Calu3 (cell line): ENCODE results near the gene PEAK1. TPM values are rescaled to one million over a fixed set of nuclear protein-coding genes. Genes with fewer than 3 reads are reported as not detected.
A peak's percentile ranks its signal among the peaks of the same experiment; 100 is the strongest.

Experiments
- BruUV-seq: library from RNA; stranded (reverse); fragments of 400-500 nt; replicated peaks from 2 replicates; lab custom pipeline; 2021; lab: Mats Ljungman, UMichigan
- CTCF ChIA-PET: fragments of 300-600 bp; sonication (Branson Sonifier 250); formaldehyde crosslinking; loops from one replicate; lab custom pipeline; 2022; ENCODE audit warnings: antibody characterized with exemption; lab: Charles Lee
- DNase-seq: peaks from one replicate; pipeline ENCODE4 v3.0.0; 2022
- H3K27ac Mint-ChIP-seq: one replicate; pipeline ENCODE4 v1.8.0; 2022; ENCODE audit warnings: mixed read lengths; ENCODE audit not compliant: unreplicated experiment
- H3K27me3 Mint-ChIP-seq: one replicate; pipeline ENCODE4 v1.8.0; 2022; ENCODE audit warnings: mixed read lengths; ENCODE audit not compliant: unreplicated experiment
- H3K36me3 Mint-ChIP-seq: one replicate; pipeline ENCODE4 v1.8.0; 2022; ENCODE audit warnings: mild to moderate bottlenecking, moderate library complexity, mixed read lengths; ENCODE audit not compliant: insufficient read depth, unreplicated experiment
- H3K4me1 Mint-ChIP-seq: one replicate; pipeline ENCODE4 v1.8.0; 2022; ENCODE audit warnings: mild to moderate bottlenecking, low read depth, mixed read lengths; ENCODE audit not compliant: unreplicated experiment
- H3K4me3 Mint-ChIP-seq: one replicate; pipeline ENCODE4 v1.8.0; 2022; ENCODE audit warnings: mild to moderate bottlenecking, low read depth, moderate library complexity, mixed read lengths; ENCODE audit not compliant: unreplicated experiment
- H3K9me3 Mint-ChIP-seq: one replicate; pipeline ENCODE4 v1.8.0; 2022; ENCODE audit warnings: low read depth, mixed read lengths; ENCODE audit not compliant: unreplicated experiment
- CTCF ChIP-seq: fragments of 200-600 bp; IDR thresholded peaks from one replicate; pipeline ENCODE4 v1.8.0; 2022; ENCODE audit warnings: antibody characterized with exemption; ENCODE audit not compliant: unreplicated experiment
- intact Hi-C: fragments of 100-400 bp; cut with micrococcal nuclease; formaldehyde crosslinking; loops from one replicate; pipeline ENCODE4 v1.10.0; 2022; ENCODE audit not compliant: unreplicated experiment
- total RNA-seq: library from RNA; stranded (reverse); gene quantifications from 2 replicates; pipeline ENCODE4 v1.2.3, GENCODE V29; 2022

PEAK1 gene
- total RNA-seq, 1 experiment from 2014 or later, result 54.3 TPM

- CTCF ChIA-PET, result no interaction called here
- Mint-ChIP-seq H3K27ac (no peak overlapping the region), H3K27me3 (no peaks in the 10 kb centered on the region), H3K4me1 (peaks cover 4% of the 10 kb centered on the region), H3K36me3 (no peaks in the 10 kb centered on the region), H3K4me3 (no peak overlapping the region), H3K9me3 (no peaks in the 10 kb centered on the region)
- intact Hi-C loops, result no loop called here
- no peak for DNase-seq
- TF ChIP-seq CTCF, result no peak
- no TSS peak for BruUV-seq
Measured at GRCh38 chr15:77112838-77113504, 306.9 kb downstream of the PEAK1 start.

DNA sequence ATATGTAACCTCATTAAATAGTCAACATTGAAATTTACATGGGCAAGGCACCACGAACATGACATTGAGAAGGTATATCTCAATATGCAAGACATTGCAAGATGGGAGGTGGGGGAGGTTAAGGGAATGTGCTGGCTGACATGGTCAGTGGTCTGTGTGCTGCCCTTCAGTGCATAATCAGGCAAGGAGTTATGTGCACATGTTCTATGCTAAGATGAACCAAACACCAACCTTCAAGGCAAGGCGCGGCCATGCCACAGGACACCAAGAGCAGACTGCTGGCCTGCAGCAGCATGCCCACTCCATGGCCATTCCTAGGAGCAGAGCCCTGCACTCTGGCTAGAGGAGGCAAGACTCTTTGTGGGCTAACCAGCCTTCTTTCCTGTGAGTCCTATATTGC is 308.1 kb downstream of the PEAK1 start:
- no peaks in the 10 kb centered on the region for H3K9me3 Mint-ChIP-seq
- H3K36me3 Mint-ChIP-seq, result peaks cover 8% of the 10 kb centered on the region
- H3K4me3 Mint-ChIP-seq, result no peak overlapping the region
- no peak overlapping the region for H3K27ac Mint-ChIP-seq
- intact Hi-C loops, result no loop called here
- H3K27me3 Mint-ChIP-seq, result no peaks in the 10 kb centered on the region
- H3K4me1 Mint-ChIP-seq, result peaks cover 10% of the 10 kb centered on the region
- no peak for TF ChIP-seq CTCF
- no TSS peak for BruUV-seq
- CTCF ChIA-PET, result no interaction called here
- no peak for DNase-seq

DNA sequence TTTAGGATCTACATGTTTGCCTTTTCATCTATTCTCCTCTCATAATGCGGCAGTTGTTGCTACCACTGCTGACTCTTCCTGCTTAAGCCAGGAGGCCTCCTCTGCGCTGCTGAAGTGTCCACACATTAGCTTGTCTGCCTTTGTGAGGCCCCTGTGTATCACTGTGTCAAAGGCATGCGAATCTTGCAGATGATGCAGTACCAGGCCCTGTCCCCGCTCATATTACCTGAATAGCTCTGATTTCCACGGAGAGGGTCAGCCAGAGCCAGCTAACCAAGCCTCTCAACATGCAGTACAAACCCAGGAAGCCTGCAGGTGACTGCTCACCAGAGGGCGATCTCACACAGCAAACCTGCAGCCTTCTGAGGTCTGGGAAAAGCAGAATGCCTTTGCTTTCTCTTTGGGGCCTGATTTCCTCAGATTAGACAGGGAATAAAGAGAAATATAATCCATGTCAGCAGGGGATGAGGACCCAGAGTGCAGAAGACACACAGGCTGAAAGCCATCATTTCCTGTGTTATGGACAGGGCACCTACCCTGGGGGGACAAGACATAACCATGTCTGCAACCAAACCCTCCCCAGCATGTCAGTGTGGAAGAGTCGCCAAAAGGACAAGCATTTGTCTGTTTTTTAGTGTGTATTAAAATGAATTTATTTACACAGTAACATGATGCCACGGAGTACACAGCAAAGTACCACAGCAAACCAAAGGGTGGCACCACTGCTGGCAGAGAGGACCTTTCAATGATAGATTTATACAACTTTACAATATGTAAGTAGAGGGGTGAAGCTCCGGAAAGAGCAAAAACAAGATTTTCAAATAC is 312.2 kb downstream of the PEAK1 start:
- TF ChIP-seq CTCF, result peak; percentile 69
- intact Hi-C loops, result loop anchor here (10.0 kb wide), 1 partner anchor 527 kb away; the partner anchor contains the start of gene LINGO1
- Mint-ChIP-seq H3K4me3 (no peak overlapping the region), H3K4me1 (peaks cover 10% of the 10 kb centered on the region), H3K27ac (no peak overlapping the region), H3K36me3 (peaks cover 8% of the 10 kb centered on the region), H3K27me3 (no peaks in the 10 kb centered on the region), H3K9me3 (no peaks in the 10 kb centered on the region)
- DNase-seq, result peak; percentile 75
- BruUV-seq, result no TSS peak
- CTCF ChIA-PET, result interaction anchor here (0.6 to 1.4 kb wide), 7 partner anchors 10 to 436 kb away, joined by 3 to 13 read pairs (median 3); no protein-coding TSS in a partner anchor

GRCh38 chr15:77107068-77107467 is 312.8 kb downstream of the PEAK1 start:
- no peak for DNase-seq
- H3K9me3 Mint-ChIP-seq, result no peaks in the 10 kb centered on the region
- H3K4me3 Mint-ChIP-seq, result no peak overlapping the region
- H3K27me3 Mint-ChIP-seq, result no peaks in the 10 kb centered on the region
- peaks cover 8% of the 10 kb centered on the region for H3K36me3 Mint-ChIP-seq
- no peak overlapping the region for H3K27ac Mint-ChIP-seq
- no TSS peak for BruUV-seq
- intact Hi-C loops, result loop anchor here (10.0 kb wide), 1 partner anchor 528 kb away; the partner anchor contains the start of gene LINGO1
- CTCF ChIA-PET, result interaction anchor here (0.6 to 2.5 kb wide), 8 partner anchors 10 to 436 kb away, joined by 3 to 13 read pairs (median 4); no protein-coding TSS in a partner anchor
- no peak for TF ChIP-seq CTCF
- H3K4me1 Mint-ChIP-seq, result peaks cover 10% of the 10 kb centered on the region
